GM23248 (cell line): ENCODE results near the gene HPGD. TPM values are rescaled to one million over a fixed set of nuclear protein-coding genes. Genes with fewer than 3 reads are reported as not detected.
A peak's percentile ranks its signal among the peaks of the same experiment; 100 is the strongest.

Experiments
- DNase-seq: peaks from one replicate; pipeline ENCODE4 v3.0.0-alpha.2; 2015
- H2AFZ ChIP-seq: fragments of 200-600 bp; sonication (generic); 2 replicates; pipeline ENCODE4 v1.6.1; 2016; ENCODE audit warnings: antibody characterized with exemption
- H3F3A ChIP-seq: fragments of 200-600 bp; sonication (generic); 2 replicates; pipeline ENCODE4 v1.6.1; 2016; ENCODE audit warnings: mild to moderate bottlenecking, antibody characterized with exemption, mixed run types; ENCODE audit not compliant: insufficient read depth
- H3K27ac ChIP-seq: fragments of 200-600 bp; sonication (generic); 2 replicates; pipeline ENCODE4 v1.5.1; 2016; ENCODE audit warnings: mild to moderate bottlenecking
- H3K27me3 ChIP-seq: fragments of 200-600 bp; sonication (generic); replicated peaks from 2 replicates; pipeline ENCODE4 v1.6.1; 2016; ENCODE audit warnings: mild to moderate bottlenecking; ENCODE audit not compliant: insufficient read depth
- H3K36me3 ChIP-seq: fragments of 200-600 bp; sonication (generic); 2 replicates; pipeline ENCODE4 v1.6.1; 2016; ENCODE audit warnings: low read depth, mild to moderate bottlenecking
- H3K4me1 ChIP-seq: fragments of 200-600 bp; sonication (generic); 2 replicates; pipeline ENCODE4 v1.6.1; 2016; ENCODE audit warnings: mild to moderate bottlenecking; ENCODE audit not compliant: insufficient read depth
- H3K4me2 ChIP-seq: fragments of 200-600 bp; sonication (generic); one replicate; pipeline ENCODE4 v1.6.1; 2016; ENCODE audit warnings: mild to moderate bottlenecking; ENCODE audit not compliant: unreplicated experiment
- H3K4me3 ChIP-seq: fragments of 200-600 bp; sonication (generic); 2 replicates; pipeline ENCODE4 v1.5.1; 2016; ENCODE audit warnings: mild to moderate bottlenecking
- H3K79me2 ChIP-seq: fragments of 200-600 bp; sonication (generic); 2 replicates; pipeline ENCODE4 v1.6.1; 2016; ENCODE audit warnings: mild to moderate bottlenecking; ENCODE audit not compliant: insufficient read depth
- H3K9ac ChIP-seq: fragments of 200-600 bp; sonication (generic); 2 replicates; pipeline ENCODE4 v1.6.1; 2016; ENCODE audit warnings: mild to moderate bottlenecking
- H3K9me2 ChIP-seq: fragments of 200-600 bp; sonication (generic); 2 replicates; pipeline ENCODE4 v1.6.1; 2016; ENCODE audit warnings: mixed run types, mild to moderate bottlenecking, moderate library complexity; ENCODE audit not compliant: insufficient read depth
- H3K9me3 ChIP-seq: fragments of 200-600 bp; sonication (generic); one replicate; pipeline ENCODE4 v1.6.1; 2017; ENCODE audit warnings: low read depth
- H4K20me1 ChIP-seq: fragments of 200-600 bp; sonication (generic); 2 replicates; pipeline ENCODE4 v1.6.0; 2016; ENCODE audit not compliant: insufficient read depth
- EZH2 ChIP-seq: fragments of 200-600 bp; sonication (generic); IDR thresholded peaks from 2 replicates; pipeline ENCODE4 v1.6.1; 2018; ENCODE audit warnings: antibody characterized with exemption, mild to moderate bottlenecking; ENCODE audit not compliant: insufficient read depth, poor library complexity, severe bottlenecking
- EZH2phosphoT487 ChIP-seq: fragments of 200-600 bp; sonication (generic); IDR thresholded peaks from 2 replicates; pipeline ENCODE4 v1.6.1; 2018; ENCODE audit warnings: antibody characterized with exemption, moderate library complexity, mild to moderate bottlenecking, low read depth; ENCODE audit not compliant: insufficient read depth
- WGBS, 2 experiments: methylation state at CpG; one replicate each; pipeline ENCODE4 v1.1.6; 2015 to 2017; ENCODE audit warnings: low lambda C conversion rate in 2 of 2, low coverage in 1 of 2; ENCODE audit errors: missing lambda C conversion rate in 2 of 2; 5-methylcytosine and 5-hydroxymethylcytosine counted together
- in situ Hi-C: fragments of 300-500 bp; cut with MboI; formaldehyde crosslinking; loops from 2 replicates; pipeline ENCODE4 v1.15.0; 2020
- polyA plus RNA-seq: library from polyadenylated mRNA; unstranded; fragments of >200 nt; fragmentation: Nextera tagmentation; extraction: Ambion mirVana; gene quantifications from 2 replicates; pipeline ENCODE4 v1.2.1, GENCODE V29; 2016
- total RNA-seq: library from RNA; depleted of rRNA; stranded (reverse); fragments of >200 nt; shearing (Covaris generic); gene quantifications from 2 replicates; pipeline ENCODE4 v1.2.3, GENCODE V29; 2014; rRNA removed

HPGD gene
- total RNA-seq (not detected in 2 replicates), polyA plus RNA-seq (not detected in 2 replicates)

DNA sequence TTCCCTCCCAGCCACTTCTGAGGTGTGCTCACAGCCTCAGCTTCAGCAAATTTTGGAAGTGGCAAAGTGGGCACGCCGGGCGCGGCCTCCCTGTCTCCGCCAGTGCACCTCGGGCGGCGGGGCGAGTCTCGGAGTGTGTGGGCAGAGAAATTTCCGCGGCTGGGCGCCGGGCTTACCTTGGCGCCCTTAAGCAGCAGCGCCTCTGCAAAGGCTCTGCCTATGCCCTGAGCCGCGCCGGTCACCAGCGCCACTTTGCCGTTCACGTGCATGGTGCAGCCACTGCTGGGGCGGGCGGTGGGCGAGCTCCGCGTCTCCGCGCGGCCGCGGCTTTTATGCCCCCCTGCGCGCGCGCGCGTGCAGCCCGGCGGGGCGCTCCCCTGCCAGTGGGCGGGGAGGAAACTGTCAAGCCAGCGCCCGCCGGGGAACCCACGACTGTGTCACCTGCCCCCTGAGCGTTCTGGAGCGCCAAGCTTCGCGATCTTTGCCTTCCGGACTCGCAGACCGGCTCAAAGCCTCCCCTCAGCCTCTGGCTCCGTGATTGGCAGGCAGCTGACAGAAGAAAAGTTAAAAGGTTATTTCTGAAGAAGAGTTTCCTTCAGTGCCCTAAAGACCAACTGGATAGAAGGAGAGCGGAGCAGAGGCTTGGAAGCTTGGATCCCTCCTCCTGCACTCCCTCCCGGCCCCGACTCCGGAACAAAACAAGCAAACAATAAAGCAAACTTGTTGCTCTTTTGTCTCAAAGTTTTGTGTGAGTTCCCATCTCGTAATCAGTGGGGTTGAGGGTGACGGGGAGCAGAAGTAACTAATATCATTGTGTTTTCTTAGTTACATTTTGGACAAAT lies at the start of gene HPGD:
TSS of gene HPGD (minus strand) at position 306 of the 842 bp plus-strand sequence. CDS start at position 269, 37 bp downstream.
- H3K4me1 ChIP-seq, result peaks cover 8% of the 10 kb centered on the region
- no peaks in the 10 kb centered on the region for H3F3A ChIP-seq
- H3K27me3 ChIP-seq, result peaks cover 86% of the 10 kb centered on the region
- H4K20me1 ChIP-seq, result no peaks in the 10 kb centered on the region
- TF ChIP-seq EZH2 (peak; percentile 89), EZH2phosphoT487 (no peak)
- no peaks in the 10 kb centered on the region for H3K36me3 ChIP-seq
- DNase-seq, result peak; percentile 46
- H3K4me3 ChIP-seq, result peak within 1 kb of the TSS; percentile 71
- H3K9me2 ChIP-seq, result no peaks in the 10 kb centered on the region
- peak within 1 kb of the TSS; percentile 89 for H3K4me2 ChIP-seq
- no peaks in the 10 kb centered on the region for H3K9me3 ChIP-seq
- in situ Hi-C loops, result no loop called here
- peak within 1 kb of the TSS; percentile 69 for H2AFZ ChIP-seq
- H3K27ac ChIP-seq, result no peak within 1 kb of the TSS
- no peaks in the 10 kb centered on the region for H3K79me2 ChIP-seq
- H3K9ac ChIP-seq, result no peak within 1 kb of the TSS
- 1 to 2% methylated on average over 51 to 54 of the region's 60 CpGs for WGBS, 2 experiments

DNA sequence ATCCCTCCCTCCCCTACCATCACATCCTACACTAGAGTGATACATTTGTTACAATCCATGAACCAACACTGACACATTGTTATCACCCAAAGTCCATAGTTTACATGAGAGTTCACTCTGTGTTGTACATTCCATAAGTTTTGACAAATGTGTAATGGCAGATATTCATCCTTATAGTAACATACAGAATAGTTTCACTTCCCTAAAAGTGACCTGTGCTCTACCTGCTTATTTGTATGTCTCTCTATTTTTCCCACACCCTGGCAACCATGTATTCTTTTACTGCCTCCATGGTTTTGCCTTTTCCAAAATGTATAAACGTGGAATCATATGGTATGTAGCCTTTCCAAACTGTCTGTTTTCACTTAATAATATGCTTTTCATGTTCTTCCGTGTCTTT lies 42.2 kb upstream of the HPGD start:
- TF ChIP-seq EZH2phosphoT487, result no peak
- no peak for TF ChIP-seq EZH2
- H3K36me3 ChIP-seq, result no peaks in the 10 kb centered on the region
- H4K20me1 ChIP-seq, result no peaks in the 10 kb centered on the region
- H3K4me3 ChIP-seq, result no peak overlapping the region
- no peaks in the 10 kb centered on the region for H3K79me2 ChIP-seq
- no peaks in the 10 kb centered on the region for H3K9me2 ChIP-seq
- no peak for DNase-seq
- H2AFZ ChIP-seq, result no peak overlapping the region
- H3K9ac ChIP-seq, result no peak overlapping the region
- H3K27me3 ChIP-seq, result no peaks in the 10 kb centered on the region
- no peaks in the 10 kb centered on the region for H3K4me1 ChIP-seq
- H3F3A ChIP-seq, result no peaks in the 10 kb centered on the region
- in situ Hi-C loops, result no loop called here
- no peaks in the 10 kb centered on the region for H3K9me3 ChIP-seq
- no peak overlapping the region for H3K4me2 ChIP-seq
- H3K27ac ChIP-seq, result no peak overlapping the region
- WGBS, 2 experiments, result 9% methylated on average over 2 of the region's 2 CpGs

DNA sequence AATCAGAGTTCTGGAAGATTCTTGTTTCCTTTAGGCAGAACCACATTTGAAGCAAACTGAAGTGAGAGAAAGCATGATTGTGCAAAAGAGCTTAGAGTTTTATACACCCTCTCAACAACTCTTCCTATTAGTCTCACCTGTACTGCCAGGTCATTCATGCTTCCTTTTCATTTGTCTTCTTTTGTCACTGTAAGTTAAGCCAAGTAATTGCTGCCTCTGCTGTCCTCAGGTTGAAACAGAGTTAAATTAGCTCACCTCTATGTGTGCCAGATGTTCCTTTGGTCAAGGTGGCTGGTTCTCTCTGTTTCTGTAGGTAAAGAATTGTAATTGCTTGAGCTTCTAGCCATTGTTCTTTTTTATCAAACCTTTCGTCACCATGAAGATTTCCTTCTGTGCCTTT lies 41.1 kb upstream of the HPGD start:
- H3K27me3 ChIP-seq, result no peaks in the 10 kb centered on the region
- no peak overlapping the region for H3K4me2 ChIP-seq
- no peak overlapping the region for H3K4me3 ChIP-seq
- H3K4me1 ChIP-seq, result no peaks in the 10 kb centered on the region
- no peaks in the 10 kb centered on the region for H3K36me3 ChIP-seq
- no peaks in the 10 kb centered on the region for H4K20me1 ChIP-seq
- no peak for TF ChIP-seq EZH2phosphoT487
- no peak for TF ChIP-seq EZH2
- H3K79me2 ChIP-seq, result no peaks in the 10 kb centered on the region
- no peaks in the 10 kb centered on the region for H3F3A ChIP-seq
- no peak for DNase-seq
- H3K9me2 ChIP-seq, result no peaks in the 10 kb centered on the region
- no peak overlapping the region for H2AFZ ChIP-seq
- H3K9me3 ChIP-seq, result no peaks in the 10 kb centered on the region
- WGBS, 2 experiments, result 71 to 82% methylated on average over 1 of the region's 1 CpG
- no peak overlapping the region for H3K9ac ChIP-seq
- no peak overlapping the region for H3K27ac ChIP-seq
- in situ Hi-C loops, result no loop called here

DNA sequence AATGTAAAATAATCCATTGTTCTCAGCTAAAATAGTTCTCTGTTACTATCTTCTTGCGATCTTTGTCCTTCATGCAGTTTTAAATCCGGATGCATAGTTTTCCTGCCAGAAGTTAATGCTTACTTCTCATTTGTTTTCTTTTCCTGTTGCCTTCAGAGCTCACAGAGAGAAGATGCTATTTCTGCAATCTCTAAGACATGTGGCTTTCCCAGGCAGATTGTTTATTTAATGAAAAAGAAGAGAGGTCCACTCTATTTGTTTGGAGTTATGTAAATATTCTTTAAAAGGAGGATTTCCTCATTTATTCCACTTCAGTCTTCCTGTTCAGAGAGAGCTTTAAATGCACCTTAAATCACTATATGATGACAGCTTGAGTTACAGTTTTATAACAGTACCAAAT lies 39.3 kb upstream of the HPGD start:
- H3F3A ChIP-seq, result no peaks in the 10 kb centered on the region
- no peaks in the 10 kb centered on the region for H3K27me3 ChIP-seq
- H3K9me2 ChIP-seq, result no peaks in the 10 kb centered on the region
- no peak overlapping the region for H3K27ac ChIP-seq
- H3K4me1 ChIP-seq, result no peaks in the 10 kb centered on the region
- in situ Hi-C loops, result no loop called here
- H3K4me2 ChIP-seq, result no peak overlapping the region
- H3K9me3 ChIP-seq, result no peaks in the 10 kb centered on the region
- H3K79me2 ChIP-seq, result no peaks in the 10 kb centered on the region
- TF ChIP-seq EZH2phosphoT487 (no peak), EZH2 (no peak)
- H2AFZ ChIP-seq, result no peak overlapping the region
- H3K36me3 ChIP-seq, result no peaks in the 10 kb centered on the region
- no peak overlapping the region for H3K9ac ChIP-seq
- no peaks in the 10 kb centered on the region for H4K20me1 ChIP-seq
- H3K4me3 ChIP-seq, result no peak overlapping the region
- no peak for DNase-seq
- whole genome bisulfite sequencing, 2 experiments, result 46 to 77% methylated on average over 2 of the region's 2 CpGs
